Fibroblast of skin of right biceps (primary cell): ENCODE data around the gene STIM2.
A peak's percentile ranks its signal among the peaks of the same experiment; 100 is the strongest.
"Not testable (repeated sequence)": the region's sequence is repeated elsewhere in the genome, so short reads cannot be mapped to it uniquely, and the experiment has no call there.

Experiments
- DNase-seq: peaks from one replicate; pipeline ENCODE4 v3.0.0-alpha.2; 2013

STIM2 gene

DNA sequence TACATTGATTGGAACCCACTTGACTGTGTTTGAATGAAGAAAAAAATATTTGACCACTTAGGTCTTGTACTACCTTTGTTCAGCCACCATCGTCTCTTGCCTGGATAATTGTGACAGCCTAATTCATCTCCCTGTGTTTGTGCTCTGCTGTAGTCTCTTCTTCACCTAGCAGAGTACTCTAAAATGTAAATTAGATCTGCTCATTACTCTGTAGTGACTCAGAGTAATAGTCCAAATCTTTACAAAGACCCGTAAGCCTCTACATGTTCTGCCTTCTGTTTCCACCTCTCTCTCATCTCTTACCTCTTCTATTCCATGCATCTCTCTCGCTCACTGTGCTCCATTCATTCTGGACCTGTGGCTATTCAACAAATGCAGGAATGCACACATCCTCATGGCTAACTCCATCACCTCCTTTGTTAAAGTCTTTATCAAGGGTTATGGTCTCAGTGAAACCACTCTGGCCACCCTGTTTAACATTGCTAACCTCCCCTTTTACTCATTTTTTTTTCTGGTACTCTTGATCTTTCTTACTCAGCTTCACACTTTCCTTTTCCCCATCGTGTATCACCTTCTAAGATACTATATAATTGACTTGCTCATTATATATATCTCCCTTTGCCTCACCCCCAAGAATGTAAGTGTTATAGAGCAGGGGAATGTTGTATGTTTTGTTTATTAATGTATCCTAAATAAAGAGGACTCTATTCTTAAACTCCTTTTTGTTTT lies 98.4 kb downstream of the STIM2 start:
- no peak for DNase-seq

DNA sequence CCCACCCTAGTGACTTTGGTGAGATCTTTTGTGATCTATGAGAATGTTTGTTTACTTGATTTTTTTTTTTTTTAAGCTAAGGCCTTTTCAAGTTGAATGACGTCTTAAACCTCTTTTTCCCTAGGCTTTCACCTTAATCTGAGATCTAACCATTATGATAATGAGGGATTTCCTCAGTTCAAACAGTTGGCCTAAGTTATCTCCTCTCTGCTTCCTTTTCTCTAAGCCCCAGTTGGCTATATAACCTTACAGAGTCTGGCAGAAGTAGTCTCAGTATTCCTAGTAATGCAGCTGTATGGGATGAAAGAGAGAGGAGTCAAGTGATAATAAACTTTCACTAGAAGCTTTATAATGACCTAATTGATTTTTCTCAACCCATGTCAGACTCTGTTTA lies 99.0 kb downstream of the STIM2 start:
- no peak for DNase-seq

DNA sequence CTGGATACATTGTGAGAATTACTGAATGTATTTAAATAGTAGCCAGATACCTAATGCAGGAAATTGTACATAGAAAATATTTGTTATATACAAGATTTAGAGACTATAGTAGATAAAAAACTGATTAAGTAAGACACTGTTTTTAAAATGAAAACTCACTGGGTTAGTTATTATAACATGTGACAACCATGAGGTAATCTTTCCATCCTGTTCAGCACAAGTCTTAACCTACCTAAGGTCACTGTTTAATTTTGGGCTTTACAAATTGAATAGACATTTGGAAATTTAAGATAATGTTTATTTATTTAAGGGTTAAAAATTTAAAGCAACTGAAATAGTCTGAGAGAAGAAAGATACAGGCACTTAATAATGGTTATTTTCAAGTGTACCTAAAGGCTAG lies 102.1 kb downstream of the STIM2 start:
- no peak for DNase-seq

DNA sequence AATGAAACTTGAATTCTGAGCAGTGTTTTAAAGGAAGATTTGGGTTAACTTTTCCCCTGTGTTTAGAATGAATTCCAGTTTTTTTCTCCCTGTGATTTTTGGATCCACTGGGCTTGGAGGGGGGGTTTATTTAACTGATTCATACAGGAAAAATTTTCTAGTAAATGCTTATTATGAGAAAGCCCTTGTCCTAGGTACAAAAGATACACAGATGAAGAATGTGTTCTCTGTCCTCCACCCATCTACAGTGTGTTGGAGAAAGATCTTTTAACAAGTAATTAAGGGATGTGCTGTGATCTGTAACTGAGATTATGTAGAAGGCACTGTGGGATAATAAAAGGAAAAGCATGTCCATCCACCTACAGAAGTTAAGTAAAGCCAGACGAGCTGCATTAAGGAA lies 103.9 kb downstream of the STIM2 start:
- DNase-seq = peak; percentile 44

DNA sequence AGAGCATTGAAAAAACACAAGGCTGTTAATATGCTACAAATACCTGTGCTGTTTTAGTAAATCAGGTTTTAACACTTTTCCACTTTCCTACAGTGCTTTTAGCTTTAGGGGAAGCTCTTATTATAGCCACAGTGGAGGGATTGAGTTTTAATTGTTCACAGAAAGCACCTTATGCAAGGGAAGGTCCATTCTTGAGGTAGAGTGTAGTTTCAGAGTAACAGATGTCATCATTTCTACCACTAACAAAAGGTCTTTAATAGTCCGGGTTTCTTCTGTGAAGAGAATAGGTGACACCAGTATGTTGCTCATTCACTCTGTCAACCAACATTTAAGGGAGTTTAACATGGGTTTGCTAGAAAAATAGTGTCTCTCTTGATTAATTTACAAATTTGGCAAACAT lies 104.4 kb downstream of the STIM2 start:
- DNase-seq = no peak

GRCh38 chr4:26975464-26976181 lies 115.0 kb downstream of the STIM2 start:
- not testable (repeated sequence) for DNase-seq

GRCh38 chr4:26978387-26979053 lies 117.9 kb downstream of the STIM2 start:
- DNase-seq = no peak

DNA sequence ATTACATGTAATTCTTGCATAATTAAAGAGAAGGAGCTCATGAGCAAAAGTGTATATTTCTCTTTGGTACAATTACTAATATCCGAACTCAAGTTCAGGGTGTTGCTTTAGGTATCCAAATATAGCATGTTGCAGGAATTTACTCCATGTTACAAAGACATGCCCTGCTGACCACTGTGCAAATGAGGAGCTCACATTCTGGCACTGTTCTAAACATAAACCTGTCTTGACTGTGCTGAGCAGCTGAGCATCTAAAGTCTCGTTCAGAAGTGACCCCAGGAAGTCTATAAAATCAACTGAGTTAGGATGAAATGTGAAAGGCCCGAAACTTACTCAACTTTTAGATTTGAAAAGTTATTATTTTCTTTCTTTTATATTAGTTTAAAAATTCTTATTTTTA lies 124.3 kb downstream of the STIM2 start:
- DNase-seq = no peak

GRCh38 chr4:26985873-26986272 lies 125.2 kb downstream of the STIM2 start:
- DNase-seq = no peak

DNA sequence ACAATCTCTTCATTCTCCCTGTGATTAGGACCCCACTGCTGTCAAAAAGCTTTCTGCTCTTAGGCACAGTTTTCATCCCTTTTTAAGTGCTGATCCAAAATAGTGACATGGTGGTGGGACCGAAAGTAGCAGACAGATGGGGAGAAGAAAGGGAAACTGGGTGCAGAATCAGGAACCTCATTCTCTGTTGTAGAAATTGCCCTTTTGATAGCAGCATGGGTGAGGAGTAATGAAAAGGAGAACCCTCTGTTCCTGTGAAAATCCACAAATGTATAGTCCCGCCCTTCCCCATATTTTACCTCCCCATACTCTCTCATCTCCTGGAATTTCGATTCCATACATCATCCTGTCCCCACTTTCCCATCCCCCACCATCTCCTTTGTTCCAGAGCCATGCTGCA lies 126.5 kb downstream of the STIM2 start:
- no peak for DNase-seq

DNA sequence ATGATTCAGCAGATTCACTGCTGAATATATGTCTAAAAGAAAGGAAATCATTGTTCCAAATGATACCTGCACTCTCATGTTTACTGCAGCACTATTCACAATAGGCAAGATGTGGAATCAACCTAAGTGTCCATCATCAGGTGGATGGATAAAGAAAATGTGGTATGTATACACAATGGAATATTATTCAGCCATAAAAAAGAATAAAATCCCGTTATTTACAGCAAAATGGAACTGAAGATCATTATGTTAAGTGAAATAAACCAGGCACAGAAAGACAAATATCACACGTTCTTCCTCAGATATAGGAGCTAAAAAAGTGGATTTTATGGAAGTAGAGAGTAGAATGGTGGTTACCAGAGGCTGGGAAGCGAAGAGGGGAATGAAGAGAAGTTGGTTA lies 130.4 kb downstream of the STIM2 start:
- no peak for DNase-seq

DNA sequence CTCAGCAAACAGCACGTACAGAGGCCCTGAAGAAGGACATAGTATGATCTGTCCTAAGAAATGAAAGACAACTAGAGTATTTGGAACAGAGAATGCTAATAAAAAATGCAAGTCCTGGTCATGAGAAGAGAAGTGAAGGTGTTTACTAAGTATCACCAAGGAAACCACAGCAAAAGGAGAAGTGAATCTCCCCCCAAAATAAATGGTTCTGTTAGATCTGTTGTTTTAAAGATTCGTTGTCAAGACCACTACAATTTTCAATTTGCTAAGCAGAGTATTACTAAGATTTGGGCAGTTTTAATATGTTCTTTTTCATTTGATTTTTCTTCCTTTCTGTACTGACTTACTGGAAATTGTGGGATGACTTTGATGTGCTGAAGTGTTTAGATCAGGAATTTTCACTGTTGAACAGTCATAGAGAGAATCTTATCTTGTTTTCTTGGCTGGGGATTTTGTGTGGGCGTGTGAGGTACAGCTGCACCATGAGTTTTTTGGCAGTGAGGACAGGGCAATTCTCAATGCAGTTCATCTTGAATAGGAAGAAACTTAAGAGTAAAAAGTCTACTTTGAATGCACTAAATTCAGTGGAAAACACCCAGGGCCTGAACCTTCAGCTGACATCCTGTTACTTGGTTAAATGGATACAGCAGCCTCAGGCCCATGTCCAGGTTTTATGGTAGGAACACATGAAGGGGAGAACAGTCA lies 132.2 kb downstream of the STIM2 start:
- DNase-seq = peak; percentile 26

DNA sequence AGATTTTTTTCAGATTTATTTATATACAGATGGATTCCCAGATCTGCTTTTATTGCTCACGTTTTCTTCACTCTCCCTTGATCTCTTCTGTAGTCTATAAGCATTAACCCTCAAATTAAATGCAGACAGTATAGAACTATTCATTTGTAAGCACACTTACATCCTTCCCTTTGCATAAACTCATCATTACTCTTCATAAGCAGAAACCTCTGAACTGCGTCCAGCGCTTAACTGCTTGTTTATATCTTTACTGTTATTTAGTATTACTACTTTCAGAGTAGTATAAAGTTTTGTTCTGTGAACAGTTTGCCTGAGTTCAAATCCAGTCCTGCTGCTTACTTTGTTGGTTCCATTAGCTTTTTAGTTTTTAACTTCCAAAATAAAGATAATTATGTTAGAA lies 132.9 kb downstream of the STIM2 start:
- no peak for DNase-seq

DNA sequence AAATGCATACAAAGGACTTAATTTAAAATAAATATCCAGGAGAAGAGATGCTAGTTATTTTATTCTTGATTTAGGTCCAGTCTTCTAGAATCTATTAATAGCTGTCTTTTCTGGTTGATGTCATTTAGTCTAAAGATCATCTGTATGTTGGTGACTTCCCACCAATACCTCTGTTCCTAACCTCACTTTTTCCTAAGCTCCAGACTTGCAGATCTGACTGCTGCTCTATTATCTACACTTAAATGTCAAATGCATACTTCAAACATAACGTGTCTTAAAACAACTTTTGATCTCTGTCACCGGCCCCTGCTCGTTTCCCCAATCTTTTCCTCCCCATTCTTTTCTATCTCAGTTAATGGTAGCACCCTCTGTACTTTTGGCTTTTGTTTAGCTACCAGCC lies 133.3 kb downstream of the STIM2 start:
- DNase-seq = no peak

DNA sequence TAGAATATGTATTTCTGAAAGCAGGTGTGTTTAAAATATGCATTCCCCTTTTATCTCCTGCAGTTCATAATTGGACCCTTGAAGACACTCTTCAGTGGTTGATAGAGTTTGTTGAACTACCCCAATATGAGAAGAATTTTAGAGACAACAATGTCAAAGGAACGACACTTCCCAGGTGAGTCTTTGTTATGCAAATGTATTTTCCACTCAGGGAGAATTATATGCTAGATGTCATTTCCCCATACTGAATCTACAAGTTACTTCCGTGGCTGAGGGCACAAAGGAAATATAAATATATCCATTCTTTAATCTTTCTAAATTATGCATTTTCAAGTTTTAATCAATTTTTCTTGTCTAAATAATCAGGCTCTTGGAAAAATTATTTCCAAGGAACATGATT lies 134.7 kb downstream of the STIM2 start:
- DNase-seq = no peak

GRCh38 chr4:26996745-26997144 lies 136.1 kb downstream of the STIM2 start:
- DNase-seq = no peak

GRCh38 chr4:26999689-27000088 lies 139.0 kb downstream of the STIM2 start:
- DNase-seq = no peak

DNA sequence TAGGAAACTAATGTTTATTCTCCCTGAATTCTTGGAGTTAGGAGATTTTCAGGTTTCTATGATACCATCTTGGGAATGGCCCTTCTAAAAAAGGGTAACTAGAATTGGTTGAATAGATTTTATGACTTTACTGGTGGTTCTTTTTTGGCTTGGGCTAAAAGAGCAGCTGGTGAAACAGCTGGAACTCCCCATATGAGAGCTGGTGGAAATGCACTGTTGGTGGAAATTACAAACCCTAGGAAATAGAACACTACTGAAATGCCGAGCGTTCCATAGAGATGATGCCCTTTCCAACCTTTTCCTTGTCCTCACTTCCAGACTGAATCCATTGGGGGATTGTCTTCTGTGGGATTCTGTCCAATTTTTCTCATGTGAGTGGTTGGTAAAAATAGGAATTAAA lies 139.5 kb downstream of the STIM2 start:
- DNase-seq = no peak

DNA sequence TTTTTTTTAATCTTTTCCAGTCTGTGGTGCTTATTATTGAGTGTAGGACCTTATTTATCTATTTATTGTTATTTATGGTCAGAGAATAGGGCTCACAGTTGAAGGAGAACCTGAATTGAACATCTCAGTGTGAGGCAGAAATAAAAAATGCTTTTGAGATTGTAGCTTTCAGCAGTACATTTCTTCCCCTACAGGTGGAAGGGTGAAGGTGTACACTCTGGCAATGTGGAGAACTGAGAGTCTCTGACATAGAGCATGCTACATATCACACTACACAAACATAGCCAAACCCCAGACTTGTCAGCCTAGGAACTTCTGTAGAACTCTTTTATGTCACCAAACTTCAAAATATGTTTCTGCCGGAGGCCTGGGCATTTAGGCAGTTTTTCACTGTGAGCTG lies 140.2 kb downstream of the STIM2 start:
- DNase-seq = no peak

- DNase-seq = no peak
These were observed 140.9 kb downstream of the STIM2 start for GRCh38 chr4:27001398-27002164.

DNA sequence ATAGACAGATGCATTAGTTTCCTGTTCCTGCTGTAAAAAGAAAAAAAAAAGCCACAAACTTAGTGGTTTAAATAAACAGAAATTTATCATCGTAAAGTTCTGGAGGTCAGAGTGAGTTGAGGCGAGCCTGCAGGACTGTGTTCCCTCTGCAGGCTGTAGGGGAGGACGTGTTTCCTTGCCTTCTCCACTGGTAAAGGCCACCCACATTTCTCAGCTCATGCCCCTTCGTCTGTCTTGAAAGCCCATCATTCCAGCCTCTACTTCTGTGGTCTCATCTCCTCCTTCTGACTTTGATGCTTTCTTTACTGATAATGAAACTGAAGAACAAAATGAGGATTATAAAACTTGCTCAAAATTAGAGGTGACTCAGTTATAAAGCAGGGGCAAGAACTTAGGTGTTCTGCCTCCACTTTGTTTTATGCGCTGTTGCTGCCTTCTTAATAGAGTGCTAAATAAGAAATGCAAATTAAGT lies 143.0 kb downstream of the STIM2 start:
- peak; percentile 44 for DNase-seq

GRCh38 chr4:27005501-27005900 lies 144.9 kb downstream of the STIM2 start:
- DNase-seq = peak; percentile 79
